ENCODE data around the gene FOXL3.

FOXL3 gene

GRCh38 chr7:269721-270120, 20.2 kb upstream of the FOXL3 start:
- no peak for DNase-seq

- no peak for DNase-seq
Observed at GRCh38 chr7:270351-270983, 19.5 kb upstream of the FOXL3 start.

- DNase-seq, result no peak
Observed at GRCh38 chr7:271266-272107, 18.5 kb upstream of the FOXL3 start.

- DNase-seq, result no peak
Observed at GRCh38 chr7:272108-272615, 17.8 kb upstream of the FOXL3 start.

GRCh38 chr7:272631-273030, 17.3 kb upstream of the FOXL3 start:
- DNase-seq, result no peak

GRCh38 chr7:273327-273726, 16.6 kb upstream of the FOXL3 start:
- no peak for DNase-seq

- DNase-seq, result peak; percentile 17
Observed at GRCh38 chr7:274266-274665, 15.7 kb upstream of the FOXL3 start.

- no peak for DNase-seq
Observed at GRCh38 chr7:276230-276835, 13.6 kb upstream of the FOXL3 start.

- DNase-seq, result no peak
Observed at GRCh38 chr7:277228-277627, 12.7 kb upstream of the FOXL3 start.

- DNase-seq, result no peak
Observed at GRCh38 chr7:278081-278480, 11.9 kb upstream of the FOXL3 start.

- DNase-seq, result no peak
Observed at GRCh38 chr7:279821-280220, 10.1 kb upstream of the FOXL3 start.

GRCh38 chr7:280461-280860, 9.5 kb upstream of the FOXL3 start:
- no peak for DNase-seq

GRCh38 chr7:281637-282036, 8.3 kb upstream of the FOXL3 start:
- no peak for DNase-seq

- DNase-seq, result no peak
Observed at GRCh38 chr7:282621-283020, 7.3 kb upstream of the FOXL3 start.

- no peak for DNase-seq
Observed at GRCh38 chr7:284762-285722, 4.9 kb upstream of the FOXL3 start.

GRCh38 chr7:285731-286130, 4.2 kb upstream of the FOXL3 start:
- DNase-seq, result no peak

- no peak for DNase-seq
Observed at GRCh38 chr7:286266-286665, 3.7 kb upstream of the FOXL3 start.

- DNase-seq, result no peak
Observed at GRCh38 chr7:288671-289101, 1.3 kb upstream of the FOXL3 start.

GRCh38 chr7:289209-289755, 688 bp upstream of the FOXL3 start:
- DNase-seq, result no peak

GRCh38 chr7:290554-291372, 793 bp downstream of the FOXL3 start:
- no peak for DNase-seq

- DNase-seq, result no peak
Observed at GRCh38 chr7:291373-292092, 1.6 kb downstream of the FOXL3 start.
